HG03064 (cell line): ENCODE results near the gene TXK.
A peak's percentile ranks its signal among the peaks of the same experiment; 100 is the strongest.

ENCODE experiments used
- ATAC-seq: cut with Tn5 transposase; IDR thresholded peaks from one replicate; pipeline ENCODE4 v1.9.1; 2021; ENCODE audit warnings: low read depth; ENCODE audit not compliant: unreplicated experiment

The TXK gene

DNA sequence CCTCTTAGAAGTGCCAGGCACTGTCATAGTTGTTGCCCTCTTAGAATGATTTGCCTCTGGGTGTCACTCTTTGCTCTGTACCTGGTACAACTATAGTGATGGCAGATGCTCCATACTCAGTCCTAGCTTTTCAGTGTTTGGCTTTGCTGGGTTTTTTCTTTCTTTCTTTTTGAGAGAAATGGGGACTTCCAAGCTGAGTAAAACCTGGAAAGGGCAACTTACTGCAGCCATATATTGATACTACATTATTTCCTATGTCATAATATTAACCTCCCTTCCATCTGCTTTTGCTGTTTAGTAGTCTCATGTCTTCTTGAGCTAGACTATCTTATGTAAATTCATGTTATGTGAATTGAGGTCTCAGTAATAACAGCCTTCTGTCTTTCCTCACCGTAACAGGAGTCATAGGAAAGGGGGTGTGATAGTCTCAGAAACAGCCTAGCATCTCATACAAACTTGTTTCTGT, 68.4 kb downstream of the TXK start:
- peak; percentile 61 for ATAC-seq

DNA sequence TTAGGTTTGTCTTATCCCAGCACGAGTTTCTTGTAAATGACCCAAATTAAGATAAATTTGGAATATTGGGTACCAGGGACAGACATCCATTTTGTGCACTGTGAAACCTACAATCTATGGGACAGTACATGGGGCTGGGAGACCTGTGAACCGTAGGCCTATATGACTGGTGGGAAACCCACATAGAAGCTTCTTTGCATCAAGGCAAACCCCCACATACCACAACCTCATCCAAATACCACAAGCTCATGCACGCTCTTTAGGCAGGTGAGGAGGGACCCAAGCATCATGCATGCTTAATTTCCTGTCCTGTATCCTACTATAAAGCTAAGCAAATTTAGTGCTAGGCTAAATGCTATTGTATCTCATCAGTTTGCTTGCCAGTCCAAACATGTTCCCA, 69.7 kb downstream of the TXK start:
- ATAC-seq = no peak

- no peak for ATAC-seq
These were observed 75.2 kb downstream of the TXK start for GRCh38 chr4:48058617-48059530.

DNA sequence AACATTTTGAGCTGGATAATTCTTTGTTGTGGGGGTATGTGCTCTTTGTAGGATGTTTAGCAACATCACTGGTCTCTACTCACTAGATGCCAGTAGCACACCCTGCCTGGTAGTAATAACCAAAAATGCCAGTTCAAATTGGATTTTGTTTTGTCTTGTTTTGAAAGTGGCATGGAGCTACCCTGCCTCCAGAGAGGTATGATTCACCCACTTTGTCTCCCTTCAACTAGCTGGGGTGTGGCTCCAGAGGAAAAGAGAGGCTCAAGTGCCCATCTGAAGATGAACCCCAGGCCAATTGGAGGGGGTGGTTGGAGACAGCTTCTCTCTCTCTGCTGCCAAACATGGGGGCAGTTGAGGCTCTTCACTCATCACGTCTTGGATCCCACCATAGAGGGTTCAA, 83.0 kb downstream of the TXK start:
- ATAC-seq = no peak

GRCh38 chr4:48049483-48049882, 84.6 kb downstream of the TXK start:
- no peak for ATAC-seq

GRCh38 chr4:48047896-48048295, 86.2 kb downstream of the TXK start:
- ATAC-seq = peak; percentile 21

DNA sequence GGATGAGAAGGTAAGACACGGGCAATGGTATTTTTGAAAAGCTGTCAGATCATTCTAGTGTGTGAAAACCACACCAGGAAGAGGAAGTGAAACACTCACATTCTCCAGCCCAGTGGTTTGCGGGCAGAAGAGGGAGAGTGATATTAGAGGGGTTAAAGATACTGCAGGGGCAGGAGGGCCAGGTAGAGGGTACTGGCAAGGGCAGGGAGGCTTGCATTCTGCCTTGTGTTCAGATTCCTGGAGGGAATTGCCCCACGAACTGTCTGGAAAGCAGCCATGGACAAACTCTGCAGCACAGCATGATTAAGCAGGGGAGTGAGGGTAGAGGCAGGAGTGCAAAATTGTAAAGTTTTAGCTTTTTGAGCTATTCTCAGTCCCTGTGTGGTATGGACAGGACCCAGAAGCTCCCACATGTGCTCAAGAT, 86.6 kb downstream of the TXK start:
- peak; percentile 96 for ATAC-seq

DNA sequence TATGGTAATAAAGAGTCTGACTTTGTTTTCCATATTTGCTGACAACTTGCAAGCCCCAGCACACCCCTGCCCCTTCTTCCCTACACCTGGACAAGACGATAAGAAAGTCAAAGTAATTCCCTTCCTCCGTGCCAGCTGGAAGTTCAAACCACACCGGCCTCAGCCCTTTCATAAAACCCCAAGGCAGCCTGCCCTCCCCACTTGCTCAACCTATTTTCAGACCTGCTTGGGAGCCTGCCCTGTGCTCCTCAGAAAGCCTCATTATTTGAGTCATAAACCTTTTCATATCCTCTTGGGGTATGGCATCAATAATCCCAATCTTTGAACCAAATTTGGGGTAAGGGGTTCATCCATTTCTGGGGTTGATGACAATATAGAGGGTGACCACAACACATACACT, 88.0 kb downstream of the TXK start:
- ATAC-seq = no peak

DNA sequence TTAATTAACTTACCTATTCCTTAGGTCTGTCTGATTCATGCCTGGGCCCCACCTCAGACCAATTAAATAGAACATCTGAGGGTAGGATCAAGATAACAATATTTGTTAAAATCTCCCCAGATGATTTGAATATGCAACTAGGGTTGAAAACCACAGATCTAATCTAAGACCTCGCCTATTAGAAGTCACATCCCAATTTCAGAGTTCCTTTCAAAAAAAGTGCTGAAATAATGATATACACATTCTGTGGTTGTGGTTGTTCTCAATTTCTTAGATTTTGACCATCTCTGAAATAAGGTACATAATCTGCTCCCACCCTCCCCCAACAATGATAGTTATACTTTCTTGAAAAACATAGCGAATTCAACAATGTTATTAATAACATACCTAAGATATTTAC, 89.8 kb downstream of the TXK start:
- ATAC-seq = no peak

GRCh38 chr4:48043504-48043903, 90.5 kb downstream of the TXK start:
- no peak for ATAC-seq

- ATAC-seq = no peak
These were observed 91.0 kb downstream of the TXK start for GRCh38 chr4:48042979-48043461.

GRCh38 chr4:48041535-48042137, 92.4 kb downstream of the TXK start:
- no peak for ATAC-seq

- ATAC-seq = no peak
These were observed 94.5 kb downstream of the TXK start for GRCh38 chr4:48039561-48039960.

GRCh38 chr4:48038666-48039065, 95.4 kb downstream of the TXK start:
- no peak for ATAC-seq

DNA sequence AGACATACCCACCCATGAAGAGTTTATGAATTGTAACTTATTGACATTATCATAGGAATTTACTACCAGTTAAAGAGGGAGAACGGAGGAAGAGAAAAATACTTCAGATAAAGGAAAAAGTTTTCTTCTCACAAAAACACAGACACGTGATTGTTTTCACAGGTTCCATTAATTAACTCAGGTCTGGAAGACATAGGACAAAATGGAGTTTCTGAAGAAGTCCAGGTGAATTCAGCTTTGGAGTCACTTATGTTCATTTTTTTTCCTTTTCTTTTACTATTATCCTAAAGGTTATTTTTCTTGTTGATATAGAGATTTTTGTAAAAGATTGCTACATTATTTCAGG, 97.0 kb downstream of the TXK start:
- ATAC-seq = no peak

DNA sequence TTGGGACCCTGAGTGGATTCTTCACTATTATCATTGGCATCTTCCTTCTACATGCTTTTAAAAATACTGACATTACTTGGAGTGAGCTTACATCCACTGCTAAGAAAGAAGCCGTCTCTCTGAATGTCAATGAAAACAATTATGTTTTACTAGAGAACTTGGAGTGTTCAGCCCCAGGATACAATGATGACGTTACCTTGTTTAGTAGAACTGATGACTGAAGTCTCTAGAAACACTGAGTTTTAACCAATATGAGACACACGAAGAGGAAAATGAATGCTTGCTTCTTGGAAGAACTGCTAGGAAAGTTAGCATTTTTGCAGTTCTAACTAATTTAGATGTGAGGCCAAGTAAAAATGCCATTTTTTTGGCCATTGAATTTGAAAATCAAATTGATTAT, 98.1 kb downstream of the TXK start:
- no peak for ATAC-seq

GRCh38 chr4:48033825-48034413, 100.1 kb downstream of the TXK start:
- no peak for ATAC-seq

DNA sequence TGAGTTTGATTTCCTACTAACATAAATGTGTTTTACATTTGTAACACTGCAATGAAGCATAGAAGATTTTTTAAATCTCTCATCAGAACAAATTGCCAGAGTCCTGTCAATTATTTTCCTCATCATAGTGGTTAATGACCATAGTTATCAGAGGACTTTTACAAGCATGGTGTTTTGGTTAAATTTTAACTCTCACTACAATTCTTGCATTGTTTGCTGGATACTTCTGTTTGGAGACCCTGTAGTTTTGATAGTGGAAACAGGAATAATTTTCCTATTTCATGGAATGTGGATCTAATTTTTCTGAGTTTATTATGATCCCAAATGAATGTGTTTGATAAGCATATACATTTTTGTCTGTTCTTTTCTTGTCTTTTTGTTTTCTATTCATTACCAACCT, 100.6 kb downstream of the TXK start:
- no peak for ATAC-seq

DNA sequence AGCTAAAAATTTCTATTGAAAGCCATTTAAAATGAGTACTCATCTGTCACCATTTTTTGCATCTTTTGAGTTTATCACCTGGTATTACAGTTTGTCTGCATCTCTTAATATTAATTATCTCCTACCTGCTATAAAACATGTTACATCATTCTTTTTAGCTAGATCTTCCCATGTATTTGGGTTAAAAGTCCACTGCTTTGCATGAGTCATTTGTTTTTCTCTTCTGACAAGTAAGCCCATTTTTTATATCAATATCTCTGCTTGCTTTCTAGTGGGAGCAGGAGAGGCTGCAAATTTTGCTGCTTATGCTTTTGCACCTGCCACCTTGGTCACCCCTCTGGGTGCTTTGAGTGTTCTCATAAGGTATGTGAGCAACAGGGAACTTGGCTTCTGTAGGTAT, 101.3 kb downstream of the TXK start:
- no peak for ATAC-seq

DNA sequence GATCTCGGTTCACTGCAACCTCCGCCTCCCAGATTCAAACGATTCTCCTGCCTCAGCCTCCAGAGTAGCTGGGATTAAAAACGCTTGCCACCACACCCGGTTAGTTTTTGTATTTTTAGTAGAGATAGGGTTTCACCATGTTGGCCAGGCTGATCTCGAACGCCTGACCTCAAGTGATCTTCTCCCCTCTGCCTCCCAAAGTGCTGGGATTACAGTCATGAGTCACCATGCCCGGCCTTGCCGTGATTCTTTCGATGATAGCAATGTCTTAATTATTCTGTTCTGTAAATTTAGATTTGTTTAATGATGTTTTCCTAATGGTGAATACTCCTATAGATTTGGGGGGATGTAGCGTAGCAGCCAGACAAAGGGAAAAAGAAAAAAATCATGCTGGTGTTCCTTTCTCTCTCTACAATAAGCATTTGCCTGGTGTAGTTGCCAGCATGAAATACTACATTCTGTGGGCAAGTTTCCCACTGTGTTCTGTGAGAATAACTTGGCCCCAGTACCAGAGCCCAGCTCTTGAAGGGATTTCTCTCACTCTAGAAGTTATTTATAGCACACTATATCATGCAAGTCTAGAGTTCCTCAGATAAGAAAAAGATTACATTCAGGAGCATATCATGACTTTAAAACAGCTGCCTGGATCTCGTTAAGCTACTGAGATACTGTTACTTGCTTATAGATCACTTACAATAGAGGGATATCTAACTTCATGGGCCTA, 102.1 kb downstream of the TXK start:
- no peak for ATAC-seq

DNA sequence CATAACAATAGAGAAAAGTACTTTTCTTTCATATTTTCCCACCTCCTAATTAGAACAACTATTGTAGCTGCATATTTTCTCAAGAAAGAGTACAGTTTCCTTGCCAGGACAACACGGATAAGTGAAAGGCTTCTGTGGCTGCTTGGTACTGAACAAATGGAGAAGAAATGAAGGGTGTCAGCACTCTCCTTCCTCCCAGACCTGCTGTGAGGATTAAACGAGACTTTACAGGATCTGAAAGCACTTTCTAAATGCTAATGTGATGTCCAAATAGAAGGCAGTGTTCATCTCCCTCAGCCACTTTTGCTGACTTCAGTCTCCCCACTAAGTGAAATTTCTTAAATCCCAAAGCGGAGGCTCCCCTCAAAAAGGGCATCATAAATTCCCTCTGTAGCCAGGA, 103.6 kb downstream of the TXK start:
- ATAC-seq = no peak
